GM19463 (cell line): ENCODE results near the gene FBXL5.

Experiments
- ATAC-seq: cut with Tn5 transposase; IDR thresholded peaks from one replicate; pipeline ENCODE4 v1.9.1; 2021; ENCODE audit warnings: mild to moderate bottlenecking, moderate library complexity; ENCODE audit not compliant: unreplicated experiment

The FBXL5 gene

DNA sequence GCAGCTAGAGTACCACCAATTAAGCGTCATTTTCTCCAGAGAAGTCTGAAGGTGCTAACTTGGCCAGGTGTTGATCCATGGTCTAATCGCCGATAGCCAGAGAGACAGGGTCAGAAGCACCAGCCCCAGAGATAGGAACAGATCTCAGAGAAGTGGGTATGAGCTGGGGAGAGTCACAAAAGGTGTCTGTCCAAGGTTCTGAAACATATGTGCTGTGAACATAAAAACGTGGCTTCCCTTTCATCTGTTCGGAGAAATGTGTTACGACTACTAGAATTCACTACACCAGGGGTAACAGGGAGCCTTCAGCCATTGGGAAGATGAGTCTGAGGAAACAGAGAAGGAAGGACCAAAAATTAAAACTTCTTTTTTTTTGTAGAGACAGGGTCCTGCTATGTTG lies 91.3 kb downstream of the FBXL5 start:
- no peak for ATAC-seq

DNA sequence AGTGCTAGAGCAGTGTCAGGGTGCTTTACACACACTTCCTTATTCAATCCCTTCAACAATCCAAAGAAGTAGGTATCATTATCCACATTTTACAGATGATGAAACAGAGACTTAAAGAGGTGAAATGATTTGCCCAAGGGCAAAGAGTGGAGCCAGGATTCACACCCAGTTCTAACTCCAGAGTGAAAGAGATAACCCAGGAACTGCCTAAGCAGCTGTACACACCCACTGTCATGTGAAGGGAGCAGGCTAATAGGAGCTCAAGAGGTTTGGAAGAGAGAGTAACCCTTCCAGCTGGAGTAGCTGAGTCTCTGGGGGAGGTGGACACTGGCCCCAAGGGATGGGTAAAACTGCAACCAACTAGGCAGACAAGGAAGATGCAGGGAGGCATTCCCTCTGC lies 92.5 kb downstream of the FBXL5 start:
- no peak for ATAC-seq

DNA sequence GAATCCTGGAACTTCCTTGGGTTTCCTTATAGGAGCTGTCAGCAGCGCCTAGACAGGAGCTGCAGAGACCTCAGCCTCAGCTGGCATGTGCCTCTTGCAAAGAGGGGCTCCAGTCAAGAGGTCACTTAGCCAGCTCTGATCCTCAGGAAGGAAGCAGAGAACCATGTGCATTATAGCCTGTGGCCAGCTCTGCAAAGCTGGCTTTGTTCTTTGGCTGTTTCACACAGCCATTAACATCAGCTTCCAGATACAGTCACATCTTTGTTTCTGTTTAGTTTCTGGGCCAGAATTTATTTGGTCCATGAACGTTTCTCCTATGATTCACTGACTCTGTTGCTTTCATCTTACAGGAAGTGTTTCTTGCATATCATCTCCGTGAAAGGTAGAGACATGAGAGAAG lies 93.0 kb downstream of the FBXL5 start:
- no peak for ATAC-seq

DNA sequence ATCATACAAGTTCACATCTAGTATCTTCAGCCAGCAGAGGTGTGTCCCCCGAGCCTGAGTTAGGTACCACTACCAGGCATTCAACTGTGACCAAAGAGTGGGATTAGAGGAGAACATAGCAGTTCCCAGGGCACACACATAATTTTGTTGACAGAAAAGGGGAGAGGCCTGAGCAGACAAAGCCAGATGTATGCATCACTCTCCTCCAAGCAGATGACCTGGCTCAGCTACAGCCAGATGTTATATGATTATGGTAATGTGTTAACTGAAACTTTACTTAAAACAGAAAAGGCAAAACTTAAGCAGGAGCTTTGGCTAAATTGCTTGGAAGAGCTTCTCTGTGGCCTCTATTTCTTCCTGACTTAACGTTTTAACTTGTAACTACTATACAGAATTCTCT lies 96.6 kb downstream of the FBXL5 start:
- no peak for ATAC-seq

DNA sequence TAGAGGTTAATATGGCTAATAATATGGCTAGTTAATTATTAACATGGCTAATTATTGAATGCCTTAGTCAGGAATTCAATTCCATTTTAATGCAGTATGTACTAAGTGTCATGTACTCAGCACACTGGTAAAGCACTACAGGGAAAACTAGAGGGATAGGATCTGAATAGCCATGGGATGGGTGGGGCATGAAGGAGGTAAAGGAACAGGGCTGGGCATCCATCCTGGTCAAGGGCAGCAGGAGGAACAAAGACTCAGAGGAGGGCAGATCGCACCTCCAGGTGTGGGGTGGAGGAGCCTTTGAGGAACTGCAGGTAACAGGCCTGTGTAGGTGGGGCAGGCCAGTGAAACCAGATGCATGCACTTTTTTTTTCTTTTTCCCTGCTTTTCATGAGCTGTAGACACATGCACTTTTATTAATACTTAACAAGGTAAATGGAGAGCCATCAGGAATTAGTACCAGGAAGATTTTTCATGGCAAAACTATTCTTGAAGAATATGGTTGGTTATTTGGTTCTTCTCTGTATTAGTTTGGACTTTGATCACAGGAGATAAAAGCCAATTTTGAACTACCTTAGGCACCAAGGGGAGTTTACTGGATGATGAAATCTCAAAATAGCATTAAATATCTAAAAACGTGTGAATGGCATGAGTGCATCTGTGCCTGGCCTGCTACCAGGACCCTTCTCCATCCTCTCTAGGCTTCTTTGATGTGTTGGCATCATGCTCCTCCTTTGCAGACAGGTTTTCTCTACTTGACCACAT lies 97.2 kb downstream of the FBXL5 start:
- no peak for ATAC-seq

DNA sequence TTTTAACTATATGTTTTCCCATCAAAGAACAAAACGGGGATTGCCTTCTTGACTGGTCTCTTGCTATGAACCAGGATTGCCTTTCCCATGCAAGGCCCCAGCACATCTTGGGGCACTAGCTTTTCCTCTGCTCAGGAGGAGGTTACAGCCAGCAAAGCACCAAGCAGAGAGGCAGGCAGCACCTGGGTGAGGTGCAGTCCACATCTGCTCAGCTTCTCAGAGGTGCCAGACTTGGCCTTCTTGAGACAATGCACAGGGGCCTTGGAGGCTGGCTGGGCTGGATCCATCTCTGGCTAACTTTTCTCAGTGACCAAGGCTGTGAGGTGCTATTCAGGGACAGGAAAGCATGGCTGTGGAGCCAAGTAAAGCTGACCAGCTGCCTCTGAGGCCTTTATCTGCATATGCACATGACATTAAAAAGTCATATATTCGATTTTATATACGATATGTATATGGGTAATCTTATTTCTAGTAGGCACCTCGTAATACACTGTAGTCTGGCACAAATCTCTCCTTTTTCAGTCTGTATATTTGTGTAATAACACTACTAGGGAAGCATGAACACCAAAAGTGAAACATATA lies 98.6 kb downstream of the FBXL5 start:
- ATAC-seq: no peak
